Activated gamma-delta T cell treated with anti-CD3 and anti-CD28 coated beads, Interleukin-2, amount 50 U/mL, for 16 hours (primary cell): Measurements from ENCODE around the gene ATP2A1.
"Not testable (repeated sequence)": the region's sequence is repeated elsewhere in the genome, so short reads cannot be mapped to it uniquely, and the experiment has no call there.

Source experiments
- DNase-seq: peaks from one replicate; pipeline ENCODE4 v3.0.0-alpha.2; 2020; ENCODE audit warnings: low read depth

Gene ATP2A1

GRCh38 chr16:28910086-28911031 lies 32.1 kb downstream of the ATP2A1 start:
- DNase-seq: no peak

GRCh38 chr16:28912558-28912957 lies 34.3 kb downstream of the ATP2A1 start:
- DNase-seq: no peak

GRCh38 chr16:28913946-28914724 lies 35.8 kb downstream of the ATP2A1 start:
- DNase-seq: no peak

- DNase-seq: no peak
Measured at GRCh38 chr16:28915181-28915580, 36.9 kb downstream of the ATP2A1 start.

- no peak for DNase-seq
Measured at GRCh38 chr16:28917095-28917494, 38.8 kb downstream of the ATP2A1 start.

GRCh38 chr16:28918698-28919097 lies 40.4 kb downstream of the ATP2A1 start:
- DNase-seq: no peak

GRCh38 chr16:28923231-28923587 lies 44.9 kb downstream of the ATP2A1 start:
- no peak for DNase-seq

- no peak for DNase-seq
Measured at GRCh38 chr16:28923652-28924398, 45.5 kb downstream of the ATP2A1 start.

- no peak for DNase-seq
Measured at GRCh38 chr16:28924399-28924761, 46.1 kb downstream of the ATP2A1 start.

- peak; percentile 93 for DNase-seq
Measured at GRCh38 chr16:28924762-28925385, 46.6 kb downstream of the ATP2A1 start, which contains the start of gene RABEP2. TSS of gene RABEP2 (minus strand) at chr16:28925238. CDS start at chr16:28925163, 75 bp downstream.

GRCh38 chr16:28925386-28926228 lies 47.3 kb downstream of the ATP2A1 start:
- peak; percentile 74 for DNase-seq

- not testable (repeated sequence) for DNase-seq
Measured at GRCh38 chr16:28926284-28926683, 48.0 kb downstream of the ATP2A1 start.

GRCh38 chr16:28927815-28928214 lies 49.5 kb downstream of the ATP2A1 start:
- no peak for DNase-seq

- DNase-seq: no peak
Measured at GRCh38 chr16:28930203-28930602, 51.9 kb downstream of the ATP2A1 start.

GRCh38 chr16:28930652-28931051 lies 52.4 kb downstream of the ATP2A1 start:
- no peak for DNase-seq

- DNase-seq: no peak
Measured at GRCh38 chr16:28931801-28932225, 53.5 kb downstream of the ATP2A1 start, which contains the start of gene CD19. TSS of gene CD19 (plus strand) at chr16:28931971. CDS start at chr16:28932001, 30 bp downstream.

GRCh38 chr16:28932339-28933141 lies 54.3 kb downstream of the ATP2A1 start:
- no peak for DNase-seq

GRCh38 chr16:28933171-28933570 lies 54.9 kb downstream of the ATP2A1 start:
- no peak for DNase-seq

GRCh38 chr16:28935346-28935745 lies 57.1 kb downstream of the ATP2A1 start:
- no peak for DNase-seq
